ENCODE results near the gene TSSC4. TPM values are rescaled to one million over a fixed set of nuclear protein-coding genes. Genes with fewer than 3 reads are reported as not detected.

The TSSC4 gene
- polyA plus RNA-seq, 3 donors: 28.1 to 74.6 (median 52.0) TPM

DNA sequence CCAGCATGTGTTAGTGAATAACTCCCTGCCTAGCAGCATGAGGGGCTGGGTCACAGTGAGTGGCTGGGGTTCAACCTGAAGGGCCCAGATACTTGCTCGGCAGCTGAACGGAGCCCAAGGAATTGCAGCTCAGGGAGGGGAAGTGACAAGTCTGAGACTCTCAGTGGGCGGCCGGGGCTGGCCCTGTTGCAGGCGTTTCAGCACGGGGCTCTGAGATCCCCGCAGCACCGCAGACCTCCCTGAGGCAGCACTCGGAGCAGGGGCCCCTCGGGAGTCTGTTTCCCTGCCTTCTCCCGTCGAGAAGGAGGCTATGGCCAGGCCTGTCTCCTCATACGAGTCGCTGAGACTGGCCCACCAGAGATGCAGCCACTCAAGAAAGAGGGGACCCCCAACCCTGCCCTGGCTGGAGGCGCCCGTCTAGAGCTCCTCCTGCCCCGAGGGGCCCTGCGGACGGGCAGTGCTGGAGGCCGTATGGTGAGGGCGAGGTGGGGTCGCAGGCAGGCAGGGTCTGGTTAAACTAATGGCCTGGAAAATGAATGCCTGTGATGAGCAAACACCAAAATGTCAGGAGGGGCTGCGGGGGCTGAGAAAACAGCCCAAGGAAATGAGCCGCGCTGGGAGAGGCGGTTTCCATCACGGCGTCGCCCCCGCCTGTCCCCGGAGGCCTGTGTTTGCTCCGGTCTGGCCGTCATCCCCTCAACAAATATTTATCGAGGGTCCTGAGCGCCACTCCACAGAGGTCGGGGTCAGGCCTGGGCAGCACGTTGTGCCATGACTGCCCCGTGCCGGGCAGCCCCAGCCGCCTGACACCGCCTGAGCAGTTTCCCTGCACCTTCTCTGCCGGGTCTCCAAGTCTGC lies 9.3 kb downstream of the TSSC4 start:
- TF ChIP-seq, protein P1, sequence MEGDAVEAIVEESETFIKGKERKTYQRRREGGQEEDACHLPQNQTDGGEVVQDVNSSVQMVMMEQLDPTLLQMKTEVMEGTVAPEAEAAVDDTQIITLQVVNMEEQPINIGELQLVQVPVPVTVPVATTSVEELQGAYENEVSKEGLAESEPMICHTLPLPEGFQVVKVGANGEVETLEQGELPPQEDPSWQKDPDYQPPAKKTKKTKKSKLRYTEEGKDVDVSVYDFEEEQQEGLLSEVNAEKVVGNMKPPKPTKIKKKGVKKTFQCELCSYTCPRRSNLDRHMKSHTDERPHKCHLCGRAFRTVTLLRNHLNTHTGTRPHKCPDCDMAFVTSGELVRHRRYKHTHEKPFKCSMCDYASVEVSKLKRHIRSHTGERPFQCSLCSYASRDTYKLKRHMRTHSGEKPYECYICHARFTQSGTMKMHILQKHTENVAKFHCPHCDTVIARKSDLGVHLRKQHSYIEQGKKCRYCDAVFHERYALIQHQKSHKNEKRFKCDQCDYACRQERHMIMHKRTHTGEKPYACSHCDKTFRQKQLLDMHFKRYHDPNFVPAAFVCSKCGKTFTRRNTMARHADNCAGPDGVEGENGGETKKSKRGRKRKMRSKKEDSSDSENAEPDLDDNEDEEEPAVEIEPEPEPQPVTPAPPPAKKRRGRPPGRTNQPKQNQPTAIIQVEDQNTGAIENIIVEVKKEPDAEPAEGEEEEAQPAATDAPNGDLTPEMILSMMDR (IDR thresholded peaks at IDR 0.05): no peak
- Histone ChIP-seq H3K9me3 (replicated peaks in 1 of 2; ENCODE audit: control insufficient read depth in 1 of 2, insufficient read depth in 1 of 2, low read length in 2 of 2) (no peaks in the 10 kb centered on the region), H3K9ac (ENCODE audit: insufficient read depth, low read length, poor library complexity, severe bottlenecking) (no peak overlapping the region), H4K20me1 (ENCODE audit: insufficient read depth, low read length) (no peaks in the 10 kb centered on the region), H3K36me3 (replicated peaks in 1 of 2; ENCODE audit: control insufficient read depth in 1 of 2, insufficient read depth in 2 of 2, low read length in 2 of 2) (no peaks in the 10 kb centered on the region), H3K27me3 (ENCODE audit: control insufficient read depth in 2 of 2, insufficient read depth in 2 of 2, low read length in 2 of 2) (no peaks in the 10 kb centered on the region), H3K4me3 (replicated peaks in 1 of 3; ENCODE audit: low read depth in 2 of 3, low read length in 3 of 3) (no peak overlapping the region), H2AFZ (ENCODE audit: insufficient read depth, low read depth, low read length, poor library complexity, severe bottlenecking) (no peak overlapping the region), H3K4me1 (ENCODE audit: control insufficient read depth in 1 of 2, insufficient read depth in 2 of 2, low read length in 2 of 2) (no peaks in the 10 kb centered on the region), H3K4me2 (replicated peaks; ENCODE audit: extremely low read depth, low read length, poor library complexity, severe bottlenecking) (no peak overlapping the region), H3K27ac (ENCODE audit: low read depth in 1 of 2, low read length in 2 of 2) (no peak overlapping the region), H3K79me2 (ENCODE audit: insufficient read depth, low read length) (no peaks in the 10 kb centered on the region)
- WGBS (ENCODE audit: insufficient coverage): 80% methylated on average over 35 of the region's 42 CpGs
- DNase-seq: no peak
- Mint-ChIP-seq H3K9me3 (no peaks in the 10 kb centered on the region), H3K27ac (no peak overlapping the region), H3K36me3 (no peaks in the 10 kb centered on the region), H3K4me1 (no peaks in the 10 kb centered on the region), H3K4me3 (no peak overlapping the region), H3K27me3 (ENCODE audit: low read depth in 3 of 3) (peaks cover 1 to 4% (median 3%) of the 10 kb centered on the region in 3 donors)
- intact Hi-C loops (cut with micrococcal nuclease): loop anchor here in 1 of 2 donors (10.0 kb wide), 1 partner anchor 55 kb away; no protein-coding TSS in a partner anchor

DNA sequence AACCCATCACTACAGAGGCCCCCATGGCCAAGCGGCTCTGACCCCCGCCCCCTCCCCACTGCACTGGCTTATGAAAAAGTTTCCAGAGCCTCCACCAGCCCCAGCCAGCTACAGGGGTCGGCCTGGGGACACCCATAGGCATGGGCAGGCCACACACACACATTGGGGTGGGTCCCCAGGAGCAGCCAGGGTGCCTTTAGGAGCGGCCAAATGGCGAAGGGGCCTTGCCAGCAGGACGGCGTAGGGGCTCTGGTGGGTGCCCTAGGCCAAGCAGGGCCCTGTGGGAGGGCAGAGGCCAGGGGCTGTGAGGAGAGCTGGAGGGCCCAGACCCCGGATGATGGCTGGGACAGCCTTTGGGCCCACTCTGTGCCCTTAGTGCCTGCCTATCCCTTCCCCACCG lies 10.1 kb downstream of the TSSC4 start:
- Histone ChIP-seq H3K9me3 (replicated peaks in 1 of 2; ENCODE audit: control insufficient read depth in 1 of 2, insufficient read depth in 1 of 2, low read length in 2 of 2) (no peaks in the 10 kb centered on the region), H2AFZ (ENCODE audit: insufficient read depth, low read depth, low read length, poor library complexity, severe bottlenecking) (no peak overlapping the region), H3K27me3 (ENCODE audit: control insufficient read depth in 2 of 2, insufficient read depth in 2 of 2, low read length in 2 of 2) (no peaks in the 10 kb centered on the region), H3K4me1 (ENCODE audit: control insufficient read depth in 1 of 2, insufficient read depth in 2 of 2, low read length in 2 of 2) (no peaks in the 10 kb centered on the region), H3K4me2 (replicated peaks; ENCODE audit: extremely low read depth, low read length, poor library complexity, severe bottlenecking) (no peak overlapping the region), H3K79me2 (ENCODE audit: insufficient read depth, low read length) (no peaks in the 10 kb centered on the region), H4K20me1 (ENCODE audit: insufficient read depth, low read length) (no peaks in the 10 kb centered on the region), H3K9ac (ENCODE audit: insufficient read depth, low read length, poor library complexity, severe bottlenecking) (no peak overlapping the region), H3K4me3 (replicated peaks in 1 of 3; ENCODE audit: low read depth in 2 of 3, low read length in 3 of 3) (no peak overlapping the region), H3K36me3 (replicated peaks in 1 of 2; ENCODE audit: control insufficient read depth in 1 of 2, insufficient read depth in 2 of 2, low read length in 2 of 2) (no peaks in the 10 kb centered on the region), H3K27ac (ENCODE audit: low read depth in 1 of 2, low read length in 2 of 2) (no peak overlapping the region)
- Mint-ChIP-seq H3K27me3 (ENCODE audit: low read depth in 3 of 3) (peaks cover 1 to 4% (median 3%) of the 10 kb centered on the region in 3 donors), H3K4me1 (no peaks in the 10 kb centered on the region), H3K36me3 (no peaks in the 10 kb centered on the region), H3K4me3 (no peak overlapping the region), H3K9me3 (no peaks in the 10 kb centered on the region), H3K27ac (no peak overlapping the region)
- 94% methylated on average over 9 of the region's 9 CpGs for WGBS (ENCODE audit: insufficient coverage)
- DNase-seq: no peak
- TF ChIP-seq, protein P1 (IDR thresholded peaks at IDR 0.05): no peak
- intact Hi-C loops (cut with micrococcal nuclease): loop anchor here in 1 of 2 donors (10.0 kb wide), 1 partner anchor 56 kb away; no protein-coding TSS in a partner anchor
